Hepatocyte (in vitro differentiated cells): ENCODE data around the gene MAP3K3. TPM values are rescaled to one million over a fixed set of nuclear protein-coding genes. Genes with fewer than 3 reads are reported as not detected.

Experiments
- DNase-seq: peaks from one replicate; pipeline ENCODE4 v3.0.0-alpha.2; 2016; ENCODE audit warnings: low spot score
- H2AFZ ChIP-seq: fragments of 200-600 bp; sonication (generic); 2 replicates; pipeline ENCODE4 v1.6.0; 2016; ENCODE audit warnings: antibody characterized with exemption, mild to moderate bottlenecking
- H3K27ac ChIP-seq: fragments of 200-600 bp; sonication (generic); 2 replicates; pipeline ENCODE4 v1.5.1; 2016; ENCODE audit warnings: mild to moderate bottlenecking
- H3K27me3 ChIP-seq: fragments of 200-600 bp; sonication (generic); 2 replicates; pipeline ENCODE4 v1.6.1; 2016
- H3K36me3 ChIP-seq: fragments of 200-600 bp; sonication (generic); replicated peaks from 2 replicates; pipeline ENCODE4 v1.5.1; 2016; ENCODE audit warnings: low read depth; ENCODE audit not compliant: insufficient read depth
- H3K4me1 ChIP-seq: fragments of 200-600 bp; sonication (generic); 2 replicates; pipeline ENCODE4 v1.5.1; 2016; ENCODE audit warnings: mild to moderate bottlenecking, moderate library complexity; ENCODE audit not compliant: insufficient read depth
- H3K4me2 ChIP-seq: fragments of 200-600 bp; sonication (generic); 2 replicates; pipeline ENCODE4 v1.6.0; 2016
- H3K4me3 ChIP-seq: fragments of 200-600 bp; sonication (generic); 2 replicates; pipeline ENCODE4 v1.5.1; 2016; ENCODE audit warnings: mild to moderate bottlenecking
- H3K79me2 ChIP-seq: fragments of 200-600 bp; sonication (generic); 2 replicates; pipeline ENCODE4 v1.6.0; 2017; ENCODE audit warnings: mild to moderate bottlenecking
- H3K9me2 ChIP-seq: fragments of 200-600 bp; sonication (generic); replicated peaks from 2 replicates; pipeline ENCODE4 v1.6.0; 2017; ENCODE audit warnings: mild to moderate bottlenecking; ENCODE audit not compliant: insufficient read depth
- H3K9me3 ChIP-seq: fragments of 200-600 bp; sonication (generic); 2 replicates; pipeline ENCODE4 v1.5.1; 2016; ENCODE audit warnings: low read depth, mild to moderate bottlenecking
- H4K20me1 ChIP-seq: fragments of 200-600 bp; sonication (generic); 2 replicates; pipeline ENCODE4 v1.6.0; 2016; ENCODE audit warnings: mild to moderate bottlenecking; ENCODE audit not compliant: insufficient read depth, poor library complexity, severe bottlenecking
- EZH2 ChIP-seq: fragments of 200-600 bp; sonication (generic); IDR thresholded peaks from 2 replicates; pipeline ENCODE4 v1.6.1; 2016; ENCODE audit warnings: antibody characterized with exemption, mild to moderate bottlenecking, borderline replicate concordance
- EZH2phosphoT487 ChIP-seq: fragments of 200-600 bp; sonication (generic); IDR thresholded peaks from one replicate; pipeline ENCODE4 v1.6.1; 2018; ENCODE audit warnings: antibody characterized with exemption, mild to moderate bottlenecking, low read depth, moderate library complexity; ENCODE audit not compliant: unreplicated experiment, severe bottlenecking
- WGBS: methylation state at CpG from one replicate; pipeline ENCODE4 v1.1.6; 2016; ENCODE audit warnings: low lambda C conversion rate; ENCODE audit errors: missing lambda C conversion rate; 5-methylcytosine and 5-hydroxymethylcytosine counted together
- polyA plus RNA-seq: library from polyadenylated mRNA; unstranded; fragments of >200 nt; fragmentation: Nextera tagmentation; extraction: Ambion mirVana; gene quantifications from 2 replicates; pipeline ENCODE4 v1.2.1, GENCODE V29; 2016
- small RNA-seq: library from RNA; depleted of rRNA; stranded (forward); fragments of <200 nt; gene quantifications from one replicate; pipeline ENCODE3, GENCODE V24; 2014
- total RNA-seq: library from RNA; depleted of rRNA; stranded (reverse); fragments of >200 nt; gene quantifications from 2 replicates; pipeline ENCODE4 v1.2.3, GENCODE V29; 2014
- TF ChIP-seq, protein P1 (sequence below): fragments of 200-600 bp; sonication (generic); IDR thresholded peaks from 2 replicates; pipeline ENCODE4 v1.5.1; 2016; ENCODE audit warnings: antibody characterized with exemption, mild to moderate bottlenecking; ENCODE audit not compliant: poor library complexity

MAP3K3 gene
- total and polyA plus RNA-seq, 2 experiments from 2014 or later: 13.4 to 15.5 TPM

DNA sequence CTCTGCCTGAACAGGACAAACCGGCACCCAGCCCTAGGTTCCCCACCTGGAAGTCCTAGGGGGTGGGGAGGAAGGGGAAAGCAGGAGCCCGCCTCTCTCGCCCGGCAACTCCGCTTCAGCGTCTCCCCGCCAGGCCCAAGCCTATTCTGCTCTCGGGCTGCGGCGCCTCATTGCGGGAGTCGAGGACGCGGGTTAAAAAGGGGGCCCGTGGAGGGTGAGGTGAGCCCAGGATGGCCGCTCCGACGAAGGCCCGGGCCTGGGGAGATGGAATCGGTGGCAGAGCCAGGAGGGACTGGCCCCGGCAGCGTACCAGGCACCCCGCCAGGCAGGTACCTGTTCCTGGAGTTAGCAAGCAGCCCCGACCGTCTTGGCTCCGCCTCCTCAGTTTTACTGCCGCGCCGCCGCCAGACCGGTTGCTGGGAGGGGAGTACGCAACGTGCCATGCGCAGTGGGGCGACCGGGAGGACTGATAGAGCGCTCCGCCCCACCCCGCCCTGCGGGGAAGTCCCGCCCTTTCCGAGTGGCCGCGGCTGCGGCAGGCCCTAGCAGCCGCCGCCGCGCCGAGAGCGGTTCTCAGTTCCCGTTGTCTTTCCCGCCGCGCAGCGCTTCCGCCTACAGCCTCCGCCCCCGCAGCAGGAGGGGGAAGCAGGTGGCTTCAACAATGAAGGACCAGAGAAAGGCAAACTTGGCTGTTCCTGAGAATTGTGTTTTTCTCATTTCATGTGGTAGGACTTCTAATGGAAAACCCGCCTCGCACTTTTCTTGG is 119.4 kb downstream of the MAP3K3 start, which contains the start of gene STRADA:
TSS of gene STRADA (minus strand) at position 392 of the 766 bp plus-strand sequence. CDS start 13,430 bp downstream, outside the sequence.
- H3K4me2 ChIP-seq: peak within 1 kb of the TSS; percentile 88
- peaks cover 15% of the 10 kb centered on the region for H3K4me1 ChIP-seq
- no peaks in the 10 kb centered on the region for H3K27me3 ChIP-seq
- peaks cover 33% of the 10 kb centered on the region for H3K79me2 ChIP-seq
- H4K20me1 ChIP-seq: no peaks in the 10 kb centered on the region
- peak within 1 kb of the TSS; percentile 93 for H3K27ac ChIP-seq
- H3K9me3 ChIP-seq: no peaks in the 10 kb centered on the region
- H2AFZ ChIP-seq: peak within 1 kb of the TSS; percentile 77
- no peaks in the 10 kb centered on the region for H3K9me2 ChIP-seq
- peak; percentile 100 for DNase-seq
- H3K4me3 ChIP-seq: peak within 1 kb of the TSS; percentile 76
- TF ChIP-seq, protein P1, sequence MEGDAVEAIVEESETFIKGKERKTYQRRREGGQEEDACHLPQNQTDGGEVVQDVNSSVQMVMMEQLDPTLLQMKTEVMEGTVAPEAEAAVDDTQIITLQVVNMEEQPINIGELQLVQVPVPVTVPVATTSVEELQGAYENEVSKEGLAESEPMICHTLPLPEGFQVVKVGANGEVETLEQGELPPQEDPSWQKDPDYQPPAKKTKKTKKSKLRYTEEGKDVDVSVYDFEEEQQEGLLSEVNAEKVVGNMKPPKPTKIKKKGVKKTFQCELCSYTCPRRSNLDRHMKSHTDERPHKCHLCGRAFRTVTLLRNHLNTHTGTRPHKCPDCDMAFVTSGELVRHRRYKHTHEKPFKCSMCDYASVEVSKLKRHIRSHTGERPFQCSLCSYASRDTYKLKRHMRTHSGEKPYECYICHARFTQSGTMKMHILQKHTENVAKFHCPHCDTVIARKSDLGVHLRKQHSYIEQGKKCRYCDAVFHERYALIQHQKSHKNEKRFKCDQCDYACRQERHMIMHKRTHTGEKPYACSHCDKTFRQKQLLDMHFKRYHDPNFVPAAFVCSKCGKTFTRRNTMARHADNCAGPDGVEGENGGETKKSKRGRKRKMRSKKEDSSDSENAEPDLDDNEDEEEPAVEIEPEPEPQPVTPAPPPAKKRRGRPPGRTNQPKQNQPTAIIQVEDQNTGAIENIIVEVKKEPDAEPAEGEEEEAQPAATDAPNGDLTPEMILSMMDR: no peak
- TF ChIP-seq EZH2: no peak
- no peak for TF ChIP-seq EZH2phosphoT487
- WGBS: under 1% methylated on average over 39 of the region's 61 CpGs
- H3K36me3 ChIP-seq: no peaks in the 10 kb centered on the region

Small RNA genes lying within 50 kb of the gene (small RNA-seq; reads per million reads assigned to genes)
- gene RNU6-288P: not detected

Other genes starting within 250 kb of the MAP3K3 start
- 12.9 and 15.1 TPM in 2 replicates for gene CYB561, start 176.1 kb upstream of the MAP3K3 start, total RNA-seq
- 20.2 and 20.6 TPM in 2 replicates for gene CYB561, start 176.1 kb upstream of the MAP3K3 start, polyA plus RNA-seq
- gene ACE, start 145.4 kb upstream of the MAP3K3 start, total RNA-seq: 4.2 and 8.0 TPM in 2 replicates
- gene ACE, start 145.4 kb upstream of the MAP3K3 start, polyA plus RNA-seq: 7.2 and 9.5 TPM in 2 replicates
- gene KCNH6, start 99.1 kb upstream of the MAP3K3 start, total RNA-seq: 0.28 and 0.33 TPM in 2 replicates
- 0.36 TPM in 1 of 2 replicates, not detected in the other for gene KCNH6, start 99.1 kb upstream of the MAP3K3 start, polyA plus RNA-seq
- 47.6 and 53.0 TPM in 2 replicates for gene DCAF7, start 71.9 kb upstream of the MAP3K3 start, total RNA-seq
- gene DCAF7, start 71.9 kb upstream of the MAP3K3 start, polyA plus RNA-seq: 56.5 and 57.2 TPM in 2 replicates
- gene TACO1, start 21.5 kb upstream of the MAP3K3 start, total RNA-seq: 17.0 and 20.2 TPM in 2 replicates
- gene TACO1, start 21.5 kb upstream of the MAP3K3 start, polyA plus RNA-seq: 23.8 and 32.2 TPM in 2 replicates
- gene LIMD2, start 77.7 kb downstream of the MAP3K3 start, total RNA-seq: 14.5 and 20.7 TPM in 2 replicates
- gene LIMD2, start 77.7 kb downstream of the MAP3K3 start, polyA plus RNA-seq: 31.1 and 35.3 TPM in 2 replicates
- gene STRADA, start 119.4 kb downstream of the MAP3K3 start, total RNA-seq: 15.3 and 19.9 TPM in 2 replicates
- gene STRADA, start 119.4 kb downstream of the MAP3K3 start, polyA plus RNA-seq: 24.4 and 27.6 TPM in 2 replicates
- gene CCDC47, start 151.2 kb downstream of the MAP3K3 start, total RNA-seq: 79.6 and 82.7 TPM in 2 replicates
- 60.1 and 77.8 TPM in 2 replicates for gene CCDC47, start 151.2 kb downstream of the MAP3K3 start, polyA plus RNA-seq
- 67.6 and 79.9 TPM in 2 replicates for gene DDX42, start 151.8 kb downstream of the MAP3K3 start, total RNA-seq
- gene DDX42, start 151.8 kb downstream of the MAP3K3 start, polyA plus RNA-seq: 31.1 and 36.4 TPM in 2 replicates
- 37.3 and 46.6 TPM in 2 replicates for gene PSMC5, start 205.0 kb downstream of the MAP3K3 start, total RNA-seq
- gene PSMC5, start 205.0 kb downstream of the MAP3K3 start, polyA plus RNA-seq: 129 and 132 TPM in 2 replicates
- gene FTSJ3, start 205.2 kb downstream of the MAP3K3 start, total RNA-seq: 27.0 and 28.5 TPM in 2 replicates
- gene FTSJ3, start 205.2 kb downstream of the MAP3K3 start, polyA plus RNA-seq: 28.5 and 30.0 TPM in 2 replicates
- gene SMARCD2, start 220.3 kb downstream of the MAP3K3 start, total RNA-seq: 55.5 and 65.7 TPM in 2 replicates
- 46.0 and 52.9 TPM in 2 replicates for gene SMARCD2, start 220.3 kb downstream of the MAP3K3 start, polyA plus RNA-seq